Midbrain (tissue), 1 donor: ENCODE results near the gene IFT43.

Source experiments
- DNase-seq: peaks from one replicate; lab custom pipeline; 2025; lab: John Stamatoyannopoulos, UW

IFT43 gene

DNA sequence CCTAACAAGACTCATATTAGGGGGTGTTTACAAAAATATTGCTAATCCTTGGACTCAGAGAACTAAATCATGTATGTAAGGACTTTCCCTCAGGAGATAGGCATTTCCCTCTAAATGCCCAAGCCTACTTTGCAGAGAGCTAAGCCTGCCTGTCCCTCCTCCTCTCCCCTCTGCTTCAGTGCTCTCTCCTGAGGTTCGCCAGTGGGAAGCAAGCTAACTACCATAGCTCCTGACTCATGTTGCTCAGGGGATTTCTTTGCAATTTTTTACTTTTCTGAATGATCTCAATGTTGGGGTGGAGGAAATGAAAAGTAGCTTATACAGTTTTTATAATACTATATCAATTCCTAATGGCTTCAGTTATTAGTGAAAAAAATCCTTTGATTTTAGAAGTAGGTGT, 29.6 kb downstream of the IFT43 start:
- no peak for DNase-seq

DNA sequence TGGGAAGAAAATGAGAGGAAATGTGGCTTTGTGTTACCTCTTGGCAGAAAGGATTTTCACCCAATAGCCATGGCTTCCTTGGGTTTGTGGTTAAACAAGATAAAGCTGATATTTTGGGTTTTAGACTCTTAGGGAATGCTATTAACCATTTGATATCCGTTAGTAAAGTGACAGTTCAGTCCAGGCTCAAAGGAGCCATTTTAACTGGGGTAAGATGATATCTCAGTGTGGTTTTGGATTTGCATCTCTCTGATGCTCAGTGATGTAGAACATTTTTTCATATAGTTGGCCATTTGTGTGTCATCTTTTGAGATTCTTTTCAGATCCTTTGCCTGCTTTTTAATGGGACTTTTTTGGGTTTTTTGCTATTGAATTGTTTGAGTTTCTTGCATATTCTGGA, 30.1 kb downstream of the IFT43 start:
- no peak for DNase-seq

DNA sequence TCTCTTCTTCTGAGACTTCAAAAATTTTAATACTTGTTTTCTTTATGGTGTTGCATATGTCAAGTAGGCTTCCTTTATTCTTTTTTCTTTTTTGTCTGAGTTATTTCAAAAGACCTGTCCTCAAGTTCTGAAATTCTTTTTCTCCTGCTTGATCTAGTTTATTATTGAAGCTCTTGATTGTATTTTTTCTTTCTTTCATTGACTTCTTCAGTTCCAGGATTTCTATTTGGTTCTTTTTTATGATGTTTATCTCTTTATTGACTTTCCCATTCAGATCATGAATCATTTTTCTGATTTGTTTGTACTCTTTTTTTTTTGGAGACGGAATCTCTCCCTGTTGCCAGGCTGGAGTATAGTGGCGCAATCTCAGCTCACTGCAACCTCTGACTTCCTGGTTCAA, 34.1 kb downstream of the IFT43 start:
- DNase-seq = no peak

DNA sequence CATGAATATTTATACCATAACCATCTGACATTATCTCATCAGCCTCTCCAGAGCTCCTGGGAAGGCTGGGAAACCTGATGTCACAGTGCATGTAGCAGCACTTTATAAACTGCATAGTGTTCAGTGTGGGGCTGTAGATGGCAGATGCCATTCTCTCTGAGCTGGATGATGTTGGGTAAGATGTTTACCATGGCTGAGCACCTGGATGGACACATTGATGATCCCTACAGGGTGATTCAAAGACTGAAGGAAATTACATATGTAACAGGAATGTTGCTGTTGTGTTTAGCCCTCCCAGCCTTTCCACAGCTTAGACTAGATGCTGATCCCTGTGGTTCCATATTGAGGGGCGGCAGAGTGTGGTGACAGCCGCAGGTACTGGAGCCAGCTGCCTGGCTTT, 37.4 kb downstream of the IFT43 start:
- no peak for DNase-seq

DNA sequence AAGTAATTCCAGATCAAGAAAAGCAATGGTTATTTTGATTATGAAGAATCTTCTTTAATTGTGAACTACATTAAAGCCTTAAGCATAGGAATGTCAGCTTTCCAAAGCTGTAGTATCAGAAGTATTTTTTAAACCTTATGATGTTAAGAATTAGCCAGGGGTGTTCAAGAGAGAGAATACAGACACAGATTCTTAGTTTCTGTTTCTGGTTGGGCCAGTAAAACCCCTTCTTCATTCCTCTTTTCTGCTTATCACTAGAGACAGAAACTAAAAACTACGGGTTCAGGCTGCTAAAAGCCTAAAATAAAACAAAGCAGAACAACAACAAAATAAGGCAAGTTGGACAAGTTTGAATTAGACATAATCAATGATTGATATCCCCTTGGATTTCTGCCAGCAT, 38.2 kb downstream of the IFT43 start:
- DNase-seq = no peak

DNA sequence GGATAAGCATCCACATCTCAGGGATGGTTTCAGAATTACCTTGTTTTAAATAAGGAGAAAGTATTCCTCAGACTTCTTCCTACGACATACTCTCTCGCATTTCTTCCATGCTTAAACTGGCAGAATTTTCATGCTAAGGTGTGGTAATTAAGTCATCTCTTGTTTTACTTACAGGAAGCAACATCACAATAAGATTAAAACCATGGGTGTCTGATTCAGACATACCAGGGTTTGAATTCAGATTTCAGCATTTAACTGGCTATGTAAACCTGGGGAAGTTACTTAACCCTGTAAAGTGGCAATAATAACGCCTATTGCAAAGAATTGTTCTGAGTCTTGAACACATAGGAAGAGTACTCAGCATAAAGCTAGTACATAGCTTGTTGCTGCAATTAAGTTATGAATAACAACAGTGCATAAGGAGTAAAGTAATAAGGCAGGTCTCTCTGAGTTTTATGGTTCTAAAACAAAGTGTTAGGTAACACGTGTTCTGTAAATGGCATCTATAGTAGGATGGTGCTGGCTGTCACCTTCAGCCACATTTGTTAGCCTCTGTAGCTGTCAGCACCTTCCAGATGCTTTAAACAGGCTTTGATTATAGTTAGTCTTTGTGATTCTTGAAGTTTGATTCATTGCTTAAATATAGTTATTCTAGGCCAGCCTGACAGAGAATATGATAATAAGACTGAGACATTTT, 38.8 kb downstream of the IFT43 start:
- no peak for DNase-seq

DNA sequence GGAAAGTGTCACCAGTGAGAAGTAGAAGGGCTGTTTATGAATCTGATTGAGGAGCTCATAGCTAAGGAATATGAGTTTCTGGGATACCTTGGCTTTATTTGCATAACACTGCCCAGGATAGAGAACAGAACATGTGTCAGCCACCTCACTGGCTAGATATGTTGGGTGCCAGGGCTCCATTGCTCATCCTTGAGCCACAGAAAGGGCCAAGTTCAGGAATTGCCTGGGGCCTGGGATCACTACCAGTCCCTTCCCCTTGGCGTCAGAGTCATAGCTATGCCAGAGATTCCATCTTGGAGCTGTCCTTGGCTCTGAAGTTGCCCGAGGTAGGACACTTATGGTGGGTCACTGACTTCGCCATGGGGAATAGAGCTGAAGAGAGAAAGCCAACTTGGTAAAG, 49.0 kb downstream of the IFT43 start:
- DNase-seq = no peak

DNA sequence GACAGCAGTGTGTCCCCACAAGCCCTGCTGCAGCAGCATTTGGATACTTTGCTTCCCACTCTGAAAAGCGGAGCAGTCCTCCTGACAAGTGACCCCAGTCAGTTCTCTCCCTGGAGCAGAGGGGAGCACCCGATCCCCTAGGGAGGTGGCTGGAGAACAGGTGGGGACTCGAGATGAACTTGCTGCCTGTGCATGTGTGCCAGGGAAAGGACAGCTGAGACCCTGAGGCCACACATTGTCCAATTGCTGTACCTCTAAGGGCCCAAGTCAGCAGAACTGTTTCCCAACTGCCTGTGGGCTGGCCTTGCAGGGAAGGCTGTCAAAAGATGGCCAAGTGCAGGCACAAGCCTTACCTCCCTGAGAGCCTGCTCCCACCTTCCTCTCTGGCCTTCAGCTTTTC, 55.1 kb downstream of the IFT43 start:
- DNase-seq = no peak

DNA sequence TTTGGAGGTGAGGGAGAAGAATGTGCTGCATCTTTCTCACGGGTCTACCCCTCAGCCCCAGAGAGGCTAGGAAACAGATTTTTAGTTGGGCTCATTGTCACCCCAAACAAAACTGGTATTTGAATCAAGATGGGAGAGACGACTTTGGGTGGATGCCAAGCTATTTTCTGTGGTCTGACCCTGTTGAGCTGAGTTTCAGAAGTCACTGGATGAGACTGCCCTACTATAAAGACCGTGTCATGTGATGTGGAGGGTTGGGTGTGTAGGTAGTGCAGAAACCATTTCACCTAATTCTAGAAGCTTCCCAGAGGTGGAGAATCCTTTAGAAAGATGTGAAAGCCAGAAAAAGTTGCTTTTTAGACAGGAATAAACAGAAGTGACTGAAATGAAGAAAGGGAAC, 60.2 kb downstream of the IFT43 start:
- no peak for DNase-seq

DNA sequence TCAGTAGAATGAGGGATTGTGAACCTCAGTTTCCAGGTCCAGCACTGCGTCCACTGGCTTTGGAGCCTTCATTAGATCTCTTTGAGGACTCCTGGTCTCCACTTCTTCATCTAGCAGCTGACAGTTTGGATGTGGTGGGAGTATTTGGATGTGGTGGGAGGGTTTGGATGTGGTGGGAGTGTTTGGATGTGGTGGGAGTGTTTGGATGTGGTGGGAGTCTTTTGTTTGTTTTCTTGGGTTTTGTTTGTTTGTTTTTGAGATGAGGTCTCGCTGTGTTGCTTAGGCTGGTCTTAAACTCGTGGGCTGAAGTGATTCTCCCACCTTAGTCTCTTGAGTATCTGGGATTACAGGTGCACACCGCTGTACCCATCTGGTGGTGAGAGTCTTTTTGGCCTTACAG, 64.7 kb downstream of the IFT43 start:
- no peak for DNase-seq

DNA sequence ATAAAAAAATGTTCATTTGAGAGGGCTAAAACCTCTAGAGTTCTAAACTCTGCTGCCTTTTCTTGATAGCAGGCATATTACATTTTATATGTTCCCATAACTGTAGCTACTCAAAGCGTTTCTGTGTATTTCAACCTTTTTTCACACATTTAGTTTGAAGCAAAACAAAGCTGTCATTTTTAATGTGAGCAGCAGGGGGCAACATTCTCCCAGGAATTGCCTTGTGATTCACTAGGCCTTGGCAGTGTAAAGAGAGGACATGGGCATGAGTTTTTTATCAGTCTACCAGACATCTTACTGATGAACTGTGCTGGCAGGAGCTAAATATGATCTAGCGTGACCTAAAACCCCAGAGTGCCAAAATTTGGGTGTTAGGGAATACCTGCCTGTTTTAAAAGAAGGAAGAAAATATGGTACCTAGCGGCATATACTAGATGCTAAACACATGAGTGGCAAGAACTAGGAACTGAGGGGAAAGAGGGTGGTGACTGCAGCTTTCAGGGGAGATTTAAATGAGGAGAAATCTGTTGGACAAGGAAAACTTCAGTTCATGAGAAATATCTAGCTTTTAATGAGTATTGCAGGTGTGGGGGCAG, 65.3 kb downstream of the IFT43 start:
- peak; percentile 73 for DNase-seq

DNA sequence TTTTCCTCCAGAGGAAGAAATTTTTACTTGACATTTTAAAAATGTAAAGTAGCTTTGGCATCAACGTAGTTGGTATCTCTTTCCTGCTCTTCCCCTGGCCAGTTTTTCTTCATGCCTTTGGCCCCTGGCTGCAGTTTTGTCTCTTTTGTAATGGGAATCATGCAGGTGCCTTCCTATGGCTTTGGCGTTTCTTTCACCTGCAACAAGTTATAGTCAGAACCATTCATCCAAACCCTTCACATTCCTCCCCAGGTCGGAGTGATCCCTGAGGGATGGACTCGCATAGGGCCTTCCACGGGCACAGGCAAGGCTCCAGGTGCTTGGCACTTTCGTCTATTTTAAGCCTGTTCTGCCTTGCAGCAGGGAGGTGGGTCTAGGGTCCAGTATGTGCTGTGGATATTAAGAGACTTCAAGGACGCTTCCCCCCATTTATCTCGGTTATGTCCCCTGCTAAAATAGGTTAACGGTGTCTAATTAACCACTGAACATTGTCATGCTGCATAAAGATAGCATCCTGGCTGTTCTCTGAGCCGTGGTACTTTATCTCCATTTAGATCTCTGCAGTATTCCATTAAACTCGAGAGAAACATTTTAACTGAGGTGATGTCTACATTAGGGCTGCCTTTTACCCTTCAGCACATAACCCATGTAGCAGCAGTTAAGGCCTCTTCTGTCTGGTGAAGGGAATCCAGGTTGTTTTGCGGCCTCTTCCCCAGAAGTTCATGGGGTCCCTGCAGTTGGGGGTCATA, 66.3 kb downstream of the IFT43 start:
- DNase-seq = no peak

DNA sequence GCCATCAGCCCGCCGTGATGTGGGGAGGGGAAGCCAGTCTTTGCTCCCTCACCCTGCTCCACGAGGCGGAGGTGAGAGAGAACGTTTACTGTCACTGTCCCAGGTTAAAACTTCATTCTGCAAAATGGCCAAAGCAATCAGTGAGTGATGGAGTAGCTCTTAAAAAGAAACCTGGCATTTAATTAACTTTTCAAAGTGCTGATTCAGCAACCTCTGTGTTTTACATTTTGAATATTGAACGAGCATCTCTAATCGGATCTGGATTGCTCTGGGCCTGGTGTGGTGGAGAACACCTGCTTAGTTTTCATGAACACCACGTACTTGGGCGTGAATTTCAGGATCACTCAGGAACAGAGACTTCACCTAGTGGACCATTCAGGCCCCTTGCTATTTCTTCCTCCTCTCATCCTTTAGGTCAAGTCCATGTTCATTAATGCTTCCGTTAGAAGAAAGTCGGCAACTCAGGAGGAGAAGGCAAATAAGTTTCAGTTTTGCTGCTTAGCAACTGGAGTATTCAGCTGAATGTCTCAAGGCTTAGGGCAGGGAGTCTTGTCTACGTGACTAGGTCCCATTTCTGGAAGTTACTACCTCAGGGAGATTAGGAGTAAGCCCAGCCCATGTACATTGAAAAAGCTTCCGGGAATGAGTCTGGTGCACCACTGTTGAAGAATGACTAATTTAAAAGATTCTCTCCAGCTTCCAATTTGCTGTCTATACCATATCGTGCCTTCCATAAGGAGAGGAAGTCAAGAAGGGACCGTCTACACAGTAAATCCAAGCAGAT, 68.2 kb downstream of the IFT43 start:
- no peak for DNase-seq

DNA sequence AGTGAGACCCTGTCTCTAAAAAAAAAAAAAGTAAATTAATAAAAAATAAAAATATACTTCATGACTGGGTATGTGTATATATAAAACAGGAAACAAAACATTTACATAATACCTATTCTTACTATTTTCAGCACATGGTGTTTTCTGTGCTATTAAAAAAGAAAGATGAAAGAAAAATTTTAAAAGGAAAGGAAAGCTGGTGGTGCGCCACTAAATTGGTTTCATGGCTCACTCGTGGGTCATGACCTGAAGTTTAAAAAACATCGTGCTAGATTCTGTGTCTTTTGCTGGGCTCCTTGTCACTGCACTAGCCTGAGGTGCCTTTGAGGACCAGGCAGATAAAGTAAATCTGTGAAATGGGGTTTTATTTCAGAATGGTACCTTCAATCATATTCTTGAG, 69.8 kb downstream of the IFT43 start:
- DNase-seq = no peak

DNA sequence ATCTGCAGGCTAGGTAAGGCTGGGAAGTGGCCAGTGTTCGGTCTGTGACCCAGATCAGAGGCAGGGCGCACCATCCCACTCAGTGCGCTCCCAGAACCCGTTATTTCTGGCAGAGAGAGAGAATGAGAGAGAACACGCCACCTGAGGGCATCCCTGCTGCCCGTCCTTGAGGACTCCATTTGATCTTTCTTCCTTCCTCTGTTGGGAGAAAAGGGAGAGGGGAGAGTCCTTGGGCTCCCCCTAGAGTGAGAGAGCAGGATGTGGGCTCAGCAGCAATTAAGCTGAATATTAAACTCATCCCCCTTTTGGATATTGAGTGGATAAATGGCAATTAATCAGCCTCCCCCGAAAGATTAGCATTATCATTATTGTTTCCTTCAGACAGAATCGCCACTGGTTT, 70.6 kb downstream of the IFT43 start:
- DNase-seq = no peak

DNA sequence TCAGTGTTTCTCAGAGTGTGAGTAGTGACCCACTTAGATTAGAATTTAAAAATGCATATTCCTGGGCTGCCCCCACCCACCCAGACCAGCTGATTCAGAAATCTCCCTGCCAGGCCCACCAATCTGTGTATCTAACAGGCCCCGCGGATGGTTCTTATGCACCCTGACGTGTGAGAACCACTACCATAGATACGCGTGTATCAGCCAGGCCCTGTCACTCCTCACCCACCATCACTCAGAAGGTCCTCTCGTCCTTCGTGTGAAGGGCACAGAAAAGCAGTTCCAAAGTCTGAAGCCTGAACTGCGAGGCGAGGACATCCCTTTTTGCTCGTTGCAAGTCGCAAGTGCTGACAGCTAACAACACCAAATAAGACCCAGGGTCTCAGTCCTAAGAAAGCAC, 72.4 kb downstream of the IFT43 start:
- no peak for DNase-seq

DNA sequence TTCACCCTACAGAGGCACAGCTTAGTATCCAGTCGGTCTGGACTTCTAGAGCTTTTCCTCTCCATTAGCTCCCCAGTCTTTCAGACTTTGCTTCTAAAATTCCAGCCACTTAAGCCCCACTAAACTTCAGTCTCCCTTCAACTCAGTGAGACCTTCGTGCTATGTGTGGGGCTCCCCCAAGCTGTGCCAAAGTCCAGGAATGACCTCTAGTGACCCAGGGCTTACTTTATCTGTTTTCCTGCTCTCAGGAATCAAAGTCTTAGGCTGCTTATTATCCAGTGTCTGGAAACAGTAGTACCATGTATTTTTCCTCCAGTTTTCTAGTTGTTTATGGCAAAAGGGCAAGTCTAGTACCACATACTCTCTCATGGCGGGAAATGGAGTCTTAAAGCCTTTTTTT, 77.8 kb downstream of the IFT43 start:
- no peak for DNase-seq

DNA sequence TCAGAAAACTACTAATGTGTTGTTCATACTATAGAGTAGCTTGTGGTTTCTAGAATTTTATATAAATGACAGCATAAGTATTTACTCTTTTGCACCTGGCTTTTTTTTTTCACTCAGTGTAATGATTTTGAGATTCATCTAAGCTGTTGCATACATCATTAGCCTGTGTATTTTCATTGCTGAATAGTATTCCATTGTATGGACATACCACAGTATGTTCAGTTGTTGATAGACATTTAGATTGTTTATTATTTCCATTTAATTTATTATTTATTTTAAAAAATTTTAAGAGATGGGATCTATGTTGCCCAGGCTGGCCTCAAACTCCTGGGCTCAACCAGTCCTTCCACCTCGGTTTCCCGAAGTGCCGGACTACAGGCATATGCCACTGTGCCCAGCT, 80.0 kb downstream of the IFT43 start:
- DNase-seq = no peak

DNA sequence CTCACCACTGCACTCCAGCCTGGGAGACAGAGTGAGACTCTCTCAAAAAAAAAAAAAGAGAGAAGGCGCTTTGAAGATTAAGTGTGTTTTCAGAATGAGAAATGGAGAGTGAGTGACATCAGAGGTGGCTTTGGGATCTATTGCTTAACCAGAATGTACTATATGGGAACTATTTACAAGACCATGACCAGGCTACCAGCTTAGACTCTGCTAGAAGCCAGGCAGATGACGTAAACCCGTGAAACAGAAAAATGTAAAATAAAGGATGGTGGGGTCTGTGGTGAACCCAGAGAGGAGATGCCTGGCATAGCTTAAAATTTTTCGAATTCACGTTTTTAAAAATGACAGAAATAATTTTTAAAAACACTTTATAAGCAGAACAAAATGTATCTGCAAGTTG, 82.0 kb downstream of the IFT43 start:
- no peak for DNase-seq

DNA sequence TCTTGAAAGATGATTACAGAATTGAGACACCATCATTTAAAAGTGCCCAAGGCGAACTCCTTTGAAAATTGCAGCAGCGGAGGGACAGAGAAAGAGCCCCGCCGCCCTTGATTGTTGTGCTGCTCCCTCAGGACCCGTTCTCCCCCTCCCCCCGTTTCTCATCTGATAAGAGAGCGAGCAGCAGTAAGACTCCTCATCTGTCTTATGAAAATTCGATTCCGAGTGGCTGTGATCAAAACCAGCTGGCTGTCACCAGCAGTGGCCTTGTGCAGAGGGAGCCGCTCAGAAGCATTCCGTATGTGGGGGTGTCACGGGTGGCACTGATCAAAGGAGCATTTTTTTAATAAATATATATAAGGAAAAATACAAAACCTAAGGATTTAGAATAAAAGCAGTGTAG, 88.2 kb downstream of the IFT43 start:
- no peak for DNase-seq

DNA sequence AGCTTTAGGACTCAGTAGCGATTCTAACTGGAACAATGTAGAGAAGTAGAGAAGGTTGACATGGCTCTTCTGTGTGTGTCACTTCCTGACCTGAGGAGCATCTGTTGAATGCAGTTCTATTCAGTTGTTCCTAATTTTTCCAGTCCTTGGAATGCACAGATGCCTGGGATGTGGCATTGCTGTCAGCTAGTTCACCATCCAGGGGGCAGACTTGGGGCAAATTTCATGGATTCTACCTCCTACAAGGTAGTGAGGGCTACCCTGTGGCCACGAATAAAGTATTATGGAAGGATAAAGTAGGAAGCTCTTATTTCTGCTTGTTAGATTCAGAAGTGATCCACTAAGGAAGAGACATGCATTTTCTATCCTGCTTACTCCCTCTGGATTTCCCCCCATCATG, 91.8 kb downstream of the IFT43 start:
- no peak for DNase-seq

DNA sequence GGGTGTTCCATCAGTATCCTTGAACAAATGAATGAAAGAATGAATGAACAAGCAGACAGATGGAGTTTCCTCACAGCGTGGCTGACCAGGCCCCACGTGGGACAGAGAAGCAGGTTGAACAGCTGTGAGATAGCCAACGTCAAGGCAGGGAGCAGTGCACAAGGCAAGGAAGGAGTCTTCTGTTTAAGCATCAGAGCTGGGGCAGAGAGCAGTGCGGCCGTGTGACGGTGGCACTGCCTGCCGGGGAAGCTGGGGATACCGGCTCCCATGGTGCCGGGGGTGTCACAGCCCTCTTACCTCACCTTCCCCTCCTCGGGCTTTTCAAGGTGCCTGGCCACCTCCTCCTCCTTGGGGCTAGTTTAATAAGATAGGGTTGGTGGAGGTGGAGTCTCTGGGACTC, 92.9 kb downstream of the IFT43 start:
- no peak for DNase-seq

DNA sequence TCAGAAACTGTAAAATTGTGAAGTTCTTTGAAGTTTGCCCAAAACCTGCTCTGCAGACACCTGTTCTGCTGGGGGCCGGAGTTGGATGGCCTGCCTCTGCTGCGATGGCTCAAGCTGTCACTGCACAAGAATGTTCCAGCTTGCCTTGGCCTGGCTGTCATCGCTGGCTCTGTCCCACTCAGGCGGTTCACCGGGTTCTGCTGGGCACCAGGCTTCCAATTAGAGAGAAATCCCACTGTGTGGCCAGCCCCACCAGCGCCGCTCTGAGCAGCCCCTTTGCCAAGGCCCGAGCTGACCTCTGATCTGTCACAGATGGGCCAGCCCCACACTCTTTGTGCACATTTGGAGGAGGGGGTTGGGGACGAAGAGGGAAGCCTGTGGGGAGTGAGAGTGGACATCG, 94.5 kb downstream of the IFT43 start:
- DNase-seq = peak; percentile 9
